ENCODE results near the gene SHROOM1.

Gene SHROOM1

DNA sequence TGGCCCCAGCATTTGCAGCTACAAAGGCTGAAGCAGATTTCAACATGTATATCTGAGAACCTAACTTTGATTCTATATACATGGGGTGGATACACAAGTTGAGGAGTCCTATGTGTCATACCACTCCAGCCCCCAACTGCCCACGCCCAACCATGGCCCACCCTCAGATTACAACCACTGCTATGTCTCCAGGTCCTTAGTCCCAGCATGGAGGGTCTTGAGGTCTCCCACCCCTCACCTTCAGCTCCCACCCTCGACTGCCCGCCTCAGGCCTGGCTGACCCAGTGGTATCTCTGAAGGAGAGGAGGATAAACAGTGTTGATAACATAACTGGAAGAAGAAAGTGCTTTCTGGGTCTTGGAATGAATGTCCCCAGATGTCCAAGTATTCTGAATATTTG is 9.1 kb downstream of the SHROOM1 start:
- Histone ChIP-seq H3K4me1 (ENCODE audit: low read length) (no peaks in the 10 kb centered on the region), H3F3A (ENCODE audit: insufficient read depth, low read length) (no peaks in the 10 kb centered on the region), H3K27ac (ENCODE audit: low read length) (no peak overlapping the region), H3K4me2 (ENCODE audit: low read depth, low read length) (no peak overlapping the region), H3K36me3 (replicated peaks; ENCODE audit: insufficient read depth, low read length) (no peaks in the 10 kb centered on the region), H2AFZ (ENCODE audit: low read length) (no peak overlapping the region), H3K79me2 (ENCODE audit: low read length) (no peaks in the 10 kb centered on the region), H3K9me3 (replicated peaks; ENCODE audit: insufficient read depth, low read length) (no peaks in the 10 kb centered on the region), H4K20me1 (ENCODE audit: insufficient read depth, low read length) (no peaks in the 10 kb centered on the region), H3K27me3 (replicated peaks; ENCODE audit: insufficient read depth, low read length) (no peaks in the 10 kb centered on the region), H3K9ac (ENCODE audit: low read length) (no peak overlapping the region), H3K4me3 (ENCODE audit: low read length) (no peak overlapping the region), H3K9me2 (replicated peaks; ENCODE audit: insufficient read depth, low read length) (no peaks in the 10 kb centered on the region)
- TF ChIP-seq, protein P1, sequence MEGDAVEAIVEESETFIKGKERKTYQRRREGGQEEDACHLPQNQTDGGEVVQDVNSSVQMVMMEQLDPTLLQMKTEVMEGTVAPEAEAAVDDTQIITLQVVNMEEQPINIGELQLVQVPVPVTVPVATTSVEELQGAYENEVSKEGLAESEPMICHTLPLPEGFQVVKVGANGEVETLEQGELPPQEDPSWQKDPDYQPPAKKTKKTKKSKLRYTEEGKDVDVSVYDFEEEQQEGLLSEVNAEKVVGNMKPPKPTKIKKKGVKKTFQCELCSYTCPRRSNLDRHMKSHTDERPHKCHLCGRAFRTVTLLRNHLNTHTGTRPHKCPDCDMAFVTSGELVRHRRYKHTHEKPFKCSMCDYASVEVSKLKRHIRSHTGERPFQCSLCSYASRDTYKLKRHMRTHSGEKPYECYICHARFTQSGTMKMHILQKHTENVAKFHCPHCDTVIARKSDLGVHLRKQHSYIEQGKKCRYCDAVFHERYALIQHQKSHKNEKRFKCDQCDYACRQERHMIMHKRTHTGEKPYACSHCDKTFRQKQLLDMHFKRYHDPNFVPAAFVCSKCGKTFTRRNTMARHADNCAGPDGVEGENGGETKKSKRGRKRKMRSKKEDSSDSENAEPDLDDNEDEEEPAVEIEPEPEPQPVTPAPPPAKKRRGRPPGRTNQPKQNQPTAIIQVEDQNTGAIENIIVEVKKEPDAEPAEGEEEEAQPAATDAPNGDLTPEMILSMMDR (IDR thresholded peaks at IDR 0.05; ENCODE audit: low read length): no peak
- TF ChIP-seq EZH2phosphoT487 (IDR thresholded peaks at IDR 0.05; ENCODE audit: low read length) (no peak), EZH2 (optimal IDR thresholded peaks at IDR 0.05; ENCODE audit: low read depth, low read length) (no peak)
- DNase-seq: no peak

DNA sequence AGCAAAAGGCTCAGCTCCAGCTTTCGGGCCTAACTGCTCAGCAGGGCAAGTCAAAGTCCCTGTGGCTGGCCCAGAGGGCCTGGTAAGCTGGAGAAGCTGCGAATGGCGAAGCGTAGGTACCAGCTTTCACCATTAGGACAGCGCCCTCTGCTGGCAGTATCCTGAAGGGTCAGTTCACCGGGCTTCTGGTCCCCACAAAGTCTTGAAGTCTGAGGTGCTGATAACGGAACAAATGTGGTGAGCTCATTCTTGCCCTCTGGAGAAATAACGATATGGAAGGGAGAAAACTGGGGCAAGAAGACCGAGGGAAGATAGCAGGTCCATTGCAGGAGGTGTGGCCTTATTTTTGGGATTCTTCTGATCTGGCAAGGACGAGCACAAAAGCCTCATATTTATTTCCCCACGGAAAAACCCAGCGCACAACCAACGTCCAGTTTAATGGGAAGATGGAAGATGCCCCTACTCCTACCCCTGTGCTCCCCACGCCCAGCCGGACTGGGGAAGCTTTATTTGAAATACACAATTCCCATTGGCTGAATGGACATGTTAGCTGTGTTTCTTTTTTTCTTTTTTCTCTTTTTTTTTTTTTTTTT is 10.2 kb downstream of the SHROOM1 start:
- Histone ChIP-seq H4K20me1 (ENCODE audit: insufficient read depth, low read length) (no peaks in the 10 kb centered on the region), H2AFZ (ENCODE audit: low read length) (no peak overlapping the region), H3K4me2 (ENCODE audit: low read depth, low read length) (no peak overlapping the region), H3K36me3 (replicated peaks; ENCODE audit: insufficient read depth, low read length) (no peaks in the 10 kb centered on the region), H3K27me3 (replicated peaks; ENCODE audit: insufficient read depth, low read length) (no peaks in the 10 kb centered on the region), H3K4me1 (ENCODE audit: low read length) (no peaks in the 10 kb centered on the region), H3K9me2 (replicated peaks; ENCODE audit: insufficient read depth, low read length) (no peaks in the 10 kb centered on the region), H3K9me3 (replicated peaks; ENCODE audit: insufficient read depth, low read length) (no peaks in the 10 kb centered on the region), H3F3A (ENCODE audit: insufficient read depth, low read length) (no peaks in the 10 kb centered on the region), H3K79me2 (ENCODE audit: low read length) (no peaks in the 10 kb centered on the region), H3K27ac (ENCODE audit: low read length) (no peak overlapping the region), H3K9ac (ENCODE audit: low read length) (no peak overlapping the region), H3K4me3 (ENCODE audit: low read length) (no peak overlapping the region)
- DNase-seq: peak; percentile 91
- TF ChIP-seq EZH2 (optimal IDR thresholded peaks at IDR 0.05; ENCODE audit: low read depth, low read length) (no peak), EZH2phosphoT487 (IDR thresholded peaks at IDR 0.05; ENCODE audit: low read length) (no peak)
- TF ChIP-seq, protein P1 (IDR thresholded peaks at IDR 0.05; ENCODE audit: low read length): peak; percentile 92

DNA sequence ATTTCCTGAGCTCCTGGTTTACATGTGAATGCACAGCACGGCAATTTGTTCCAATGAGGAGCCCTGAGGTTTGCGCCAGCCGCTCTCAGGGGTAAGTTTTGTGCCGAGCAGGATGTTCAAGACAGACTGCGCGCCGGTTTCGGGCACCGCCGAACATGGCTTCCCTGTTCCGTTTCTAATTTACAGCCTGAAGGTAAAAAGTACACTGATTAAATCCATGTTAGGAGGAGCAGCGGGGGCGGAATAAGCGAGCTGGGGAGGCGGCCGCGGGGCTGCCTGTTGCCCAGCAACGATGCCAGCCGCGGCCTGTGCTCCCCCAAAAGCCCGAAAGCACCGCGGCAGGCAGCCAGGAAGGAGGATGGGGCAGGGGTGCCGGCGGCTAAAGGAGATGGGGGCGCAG is 11.0 kb downstream of the SHROOM1 start:
- Histone ChIP-seq H3K9ac (ENCODE audit: low read length) (no peak overlapping the region), H4K20me1 (ENCODE audit: insufficient read depth, low read length) (no peaks in the 10 kb centered on the region), H3K4me3 (ENCODE audit: low read length) (no peak overlapping the region), H2AFZ (ENCODE audit: low read length) (no peak overlapping the region), H3K79me2 (ENCODE audit: low read length) (no peaks in the 10 kb centered on the region), H3K4me2 (ENCODE audit: low read depth, low read length) (no peak overlapping the region), H3K9me3 (replicated peaks; ENCODE audit: insufficient read depth, low read length) (no peaks in the 10 kb centered on the region), H3K36me3 (replicated peaks; ENCODE audit: insufficient read depth, low read length) (no peaks in the 10 kb centered on the region), H3K9me2 (replicated peaks; ENCODE audit: insufficient read depth, low read length) (no peaks in the 10 kb centered on the region), H3K27me3 (replicated peaks; ENCODE audit: insufficient read depth, low read length) (no peaks in the 10 kb centered on the region), H3K27ac (ENCODE audit: low read length) (no peak overlapping the region), H3K4me1 (ENCODE audit: low read length) (no peaks in the 10 kb centered on the region), H3F3A (ENCODE audit: insufficient read depth, low read length) (no peaks in the 10 kb centered on the region)
- no peak for DNase-seq
- TF ChIP-seq EZH2phosphoT487 (IDR thresholded peaks at IDR 0.05; ENCODE audit: low read length): no peak
- TF ChIP-seq, protein P1 (IDR thresholded peaks at IDR 0.05; ENCODE audit: low read length): no peak
- TF ChIP-seq EZH2 (optimal IDR thresholded peaks at IDR 0.05; ENCODE audit: low read depth, low read length): no peak
